Stimulated activated naive B cell treated with anti-CD40 and anti-IgM and Interleukin-4, amounts not matched to agents 10 μg/mL and 1 μg/mL and 100 μg/mL, for 72 hours (primary cell): ENCODE results near the gene PCDHGA1.
"Not testable (repeated sequence)": the region's sequence is repeated elsewhere in the genome, so short reads cannot be mapped to it uniquely, and the experiment has no call there.

Experiments used
- ATAC-seq, 2 donors: fragments of 150-1000 bp; cut with Tn5 transposase; replicated peaks; 2 replicates each; pipeline ENCODE4 v1.10.0; 2021; ENCODE audit warnings: moderate library complexity in 1 of 2
- DNase-seq: peaks from one replicate; pipeline ENCODE4 v3.0.0; 2021
- H3K27ac Mint-ChIP-seq: one replicate; pipeline ENCODE4 v1.8.0; 2022; ENCODE audit warnings: mild to moderate bottlenecking, mixed read lengths
- H3K27me3 Mint-ChIP-seq, 2 donors: one replicate each; pipeline ENCODE4 v1.8.0; 2022; ENCODE audit warnings: mixed read lengths in 2 of 2
- H3K36me3 Mint-ChIP-seq, 2 donors: one replicate each; pipeline ENCODE4 v1.8.0; 2022; ENCODE audit warnings: mixed read lengths in 2 of 2, mild to moderate bottlenecking in 1 of 2
- H3K4me1 Mint-ChIP-seq, 2 donors: one replicate each; pipeline ENCODE4 v1.8.0; 2022; ENCODE audit warnings: mixed read lengths in 2 of 2, mild to moderate bottlenecking in 1 of 2
- H3K4me3 Mint-ChIP-seq, 2 donors: one replicate each; pipeline ENCODE4 v1.8.0; 2022; ENCODE audit warnings: mild to moderate bottlenecking in 2 of 2, mixed read lengths in 2 of 2, moderate library complexity in 1 of 2
- H3K9me3 Mint-ChIP-seq, 2 donors: one replicate each; pipeline ENCODE4 v1.8.0; 2022; ENCODE audit warnings: mixed read lengths in 2 of 2, mild to moderate bottlenecking in 1 of 2

The PCDHGA1 gene

GRCh38 chr5:141398608-141399007 lies 68.3 kb downstream of the PCDHGA1 start:
- Mint-ChIP-seq H3K4me3 (peak overlapping the region in 1 of 2 donors; percentile 6), H3K36me3 (peaks cover 17 to 19% of the 10 kb centered on the region in 2 donors), H3K27ac (no peak overlapping the region), H3K4me1 (peaks cover 4 to 6% of the 10 kb centered on the region in 2 donors), H3K9me3 (peaks cover 14 to 17% of the 10 kb centered on the region in 2 donors), H3K27me3 (peaks cover 63 to 74% of the 10 kb centered on the region in 2 donors)
- ATAC-seq (no peak), DNase-seq (no peak)

GRCh38 chr5:141399555-141400258 lies 69.4 kb downstream of the PCDHGA1 start:
- H3K27me3 Mint-ChIP-seq: peaks cover 65 to 76% of the 10 kb centered on the region in 2 donors
- DNase-seq (no peak), ATAC-seq (no peak)
- H3K4me3 Mint-ChIP-seq: peak overlapping the region; percentile 22 to 66
- peaks cover 4 to 6% of the 10 kb centered on the region in 2 donors for H3K4me1 Mint-ChIP-seq
- peaks cover 9 to 12% of the 10 kb centered on the region in 2 donors for H3K9me3 Mint-ChIP-seq
- H3K27ac Mint-ChIP-seq: peak overlapping the region; percentile 76
- peaks cover 15 to 17% of the 10 kb centered on the region in 2 donors for H3K36me3 Mint-ChIP-seq

- DNase-seq (no peak), ATAC-seq (no peak)
- Mint-ChIP-seq H3K27me3 (peaks cover 67 to 79% of the 10 kb centered on the region in 2 donors), H3K4me1 (peaks cover 4 to 6% of the 10 kb centered on the region in 2 donors), H3K27ac (peak within 1 kb of the TSS; percentile 42), H3K36me3 (peaks cover 12 to 14% of the 10 kb centered on the region in 2 donors), H3K4me3 (peak within 1 kb of the TSS; percentile 60 to 71), H3K9me3 (peaks cover 9 to 13% of the 10 kb centered on the region in 2 donors)
Measured at GRCh38 chr5:141402553-141403243, 72.4 kb downstream of the PCDHGA1 start, which contains the start of gene PCDHGA9. PCDHGA9 (plus strand) TSS chr5:141402778; CDS start chr5:141402953, 175 bp downstream.

GRCh38 chr5:141403387-141403786 lies 73.1 kb downstream of the PCDHGA1 start:
- H3K27me3 Mint-ChIP-seq: peaks cover 74 to 85% of the 10 kb centered on the region in 2 donors
- peaks cover 12 to 15% of the 10 kb centered on the region in 2 donors for H3K9me3 Mint-ChIP-seq
- ATAC-seq: no peak
- H3K36me3 Mint-ChIP-seq: peaks cover 14 to 17% of the 10 kb centered on the region in 2 donors
- peaks cover 5 to 6% of the 10 kb centered on the region in 2 donors for H3K4me1 Mint-ChIP-seq
- no peak overlapping the region for H3K4me3 Mint-ChIP-seq
- H3K27ac Mint-ChIP-seq: no peak overlapping the region
- DNase-seq: no peak

- peak in 1 of 2 donors; percentile 57 for ATAC-seq
- H3K27me3 Mint-ChIP-seq: peaks cover 72% of the 10 kb centered on the region in 2 donors
- not testable (repeated sequence) for DNase-seq, H3K4me1 Mint-ChIP-seq
- H3K27ac Mint-ChIP-seq: peak within 1 kb of the TSS; percentile 81
- H3K36me3 Mint-ChIP-seq: peaks cover 12 to 16% of the 10 kb centered on the region in 2 donors
- peaks cover 12 to 17% of the 10 kb centered on the region in 2 donors for H3K9me3 Mint-ChIP-seq
- H3K4me3 Mint-ChIP-seq: peak within 1 kb of the TSS; percentile 70 to 77
Measured at GRCh38 chr5:141407790-141408505, 77.6 kb downstream of the PCDHGA1 start, which contains the start of gene PCDHGB6. PCDHGB6 (plus strand) TSS chr5:141408021; CDS start chr5:141408203, 182 bp downstream.

- H3K9me3 Mint-ChIP-seq: peaks cover 16 to 24% of the 10 kb centered on the region in 2 donors
- no peak overlapping the region for H3K4me3 Mint-ChIP-seq
- no peak for DNase-seq
- H3K4me1 Mint-ChIP-seq: peaks cover 13 to 15% of the 10 kb centered on the region in 2 donors
- ATAC-seq: no peak
- H3K36me3 Mint-ChIP-seq: peaks cover 14 to 20% of the 10 kb centered on the region in 2 donors
- H3K27ac Mint-ChIP-seq: no peak overlapping the region
- H3K27me3 Mint-ChIP-seq: peaks cover 72 to 74% of the 10 kb centered on the region in 2 donors
Measured at GRCh38 chr5:141409598-141410306, 79.4 kb downstream of the PCDHGA1 start.

GRCh38 chr5:141411575-141411974 lies 81.3 kb downstream of the PCDHGA1 start:
- Mint-ChIP-seq H3K9me3 (peaks cover 16 to 22% of the 10 kb centered on the region in 2 donors), H3K36me3 (peaks cover 20% of the 10 kb centered on the region in 2 donors), H3K27ac (no peak overlapping the region), H3K27me3 (peaks cover 62 to 73% of the 10 kb centered on the region in 2 donors), H3K4me1 (peaks cover 13 to 15% of the 10 kb centered on the region in 2 donors), H3K4me3 (no peak overlapping the region)
- DNase-seq: no peak
- no peak for ATAC-seq

- no peak for DNase-seq
- Mint-ChIP-seq H3K36me3 (peaks cover 22 to 26% of the 10 kb centered on the region in 2 donors), H3K9me3 (peaks cover 19 to 25% of the 10 kb centered on the region in 2 donors), H3K4me3 (peak within 1 kb of the TSS; percentile 79), H3K4me1 (peaks cover 19 to 21% of the 10 kb centered on the region in 2 donors), H3K27ac (peak within 1 kb of the TSS; percentile 81), H3K27me3 (peaks cover 61 to 73% of the 10 kb centered on the region in 2 donors)
- peak; percentile 45 to 73 for ATAC-seq
Measured at GRCh38 chr5:141412854-141413539, 82.7 kb downstream of the PCDHGA1 start, which contains the start of gene PCDHGA10. PCDHGA10 (plus strand) TSS chr5:141412987; CDS start chr5:141413176, 189 bp downstream.

GRCh38 chr5:141413540-141414069 lies 83.3 kb downstream of the PCDHGA1 start:
- no peak for ATAC-seq
- H3K36me3 Mint-ChIP-seq: peaks cover 23 to 28% of the 10 kb centered on the region in 2 donors
- peak overlapping the region; percentile 81 for H3K27ac Mint-ChIP-seq

GRCh38 chr5:141414548-141415274 lies 84.4 kb downstream of the PCDHGA1 start:
- Mint-ChIP-seq H3K36me3 (peaks cover 21 to 29% of the 10 kb centered on the region in 2 donors), H3K9me3 (peaks cover 13 to 25% of the 10 kb centered on the region in 2 donors), H3K27me3 (peaks cover 60 to 74% of the 10 kb centered on the region in 2 donors), H3K4me3 (peak overlapping the region in 1 of 2 donors; percentile 17), H3K27ac (peak overlapping the region; percentile 62), H3K4me1 (peaks cover 16 to 22% of the 10 kb centered on the region in 2 donors)
- DNase-seq, ATAC-seq: not testable (repeated sequence)

More at GRCh38 chr5:141413540-141414069, 83.3 kb downstream of the PCDHGA1 start:
- peaks cover 17 to 27% of the 10 kb centered on the region in 2 donors for H3K9me3 Mint-ChIP-seq
- H3K27me3 Mint-ChIP-seq: peaks cover 63 to 74% of the 10 kb centered on the region in 2 donors
- no peak for DNase-seq
- H3K4me3 Mint-ChIP-seq: peak overlapping the region; percentile 79
- peaks cover 19 to 22% of the 10 kb centered on the region in 2 donors for H3K4me1 Mint-ChIP-seq

- ATAC-seq, DNase-seq: not testable (repeated sequence)
- H3K4me3 Mint-ChIP-seq: peak overlapping the region in 1 of 2 donors; percentile 25
- peaks cover 16 to 22% of the 10 kb centered on the region in 2 donors for H3K4me1 Mint-ChIP-seq
- peaks cover 10 to 25% of the 10 kb centered on the region in 2 donors for H3K9me3 Mint-ChIP-seq
- H3K36me3 Mint-ChIP-seq: peaks cover 22 to 26% of the 10 kb centered on the region in 2 donors
- H3K27ac Mint-ChIP-seq: peak overlapping the region; percentile 62
- peaks cover 58 to 72% of the 10 kb centered on the region in 2 donors for H3K27me3 Mint-ChIP-seq
Measured at GRCh38 chr5:141415275-141415618, 84.9 kb downstream of the PCDHGA1 start.
